ENCODE results near the gene TMEM14C. TPM values are rescaled to one million over a fixed set of nuclear protein-coding genes. Genes with fewer than 3 reads are reported as not detected.

TMEM14C gene
- total RNA-seq, 1 donor from 2014 or later = 56.4 TPM

GRCh38 chr6:10756085-10756484, 33.2 kb downstream of the TMEM14C start:
- intact Hi-C loops (cut with micrococcal nuclease) = no loop called here

DNA sequence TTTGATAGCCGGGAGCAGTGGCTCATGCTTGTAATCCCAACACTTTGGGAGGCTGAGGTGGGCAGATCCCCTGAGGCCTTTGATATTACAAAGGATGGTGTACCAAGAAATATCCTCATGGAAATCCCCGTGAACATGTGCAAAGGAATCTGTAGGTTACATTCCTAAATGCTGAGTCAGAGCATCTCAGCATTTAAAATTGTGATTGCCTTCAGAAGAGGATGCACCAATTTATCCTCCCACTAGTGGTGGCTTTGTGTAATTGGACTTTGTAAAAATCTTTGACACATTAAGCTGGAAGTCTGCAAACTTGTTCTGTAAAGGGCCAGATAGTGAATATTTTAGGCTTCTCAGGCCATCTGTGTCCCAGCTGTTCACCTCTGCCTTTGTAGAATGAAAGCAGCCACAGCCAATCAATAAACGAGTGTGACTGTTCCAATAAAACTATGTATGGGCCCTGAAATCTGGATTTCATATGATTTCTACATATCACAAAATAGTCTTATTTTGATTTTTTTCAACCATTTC, 36.5 kb downstream of the TMEM14C start:
- intact Hi-C loops (cut with micrococcal nuclease) = loop anchor here (1.0 kb wide), 4 partner anchors 12 to 281 kb away; partner anchors contain the start of genes C6orf52, PAK1IP1 and TMEM14B

DNA sequence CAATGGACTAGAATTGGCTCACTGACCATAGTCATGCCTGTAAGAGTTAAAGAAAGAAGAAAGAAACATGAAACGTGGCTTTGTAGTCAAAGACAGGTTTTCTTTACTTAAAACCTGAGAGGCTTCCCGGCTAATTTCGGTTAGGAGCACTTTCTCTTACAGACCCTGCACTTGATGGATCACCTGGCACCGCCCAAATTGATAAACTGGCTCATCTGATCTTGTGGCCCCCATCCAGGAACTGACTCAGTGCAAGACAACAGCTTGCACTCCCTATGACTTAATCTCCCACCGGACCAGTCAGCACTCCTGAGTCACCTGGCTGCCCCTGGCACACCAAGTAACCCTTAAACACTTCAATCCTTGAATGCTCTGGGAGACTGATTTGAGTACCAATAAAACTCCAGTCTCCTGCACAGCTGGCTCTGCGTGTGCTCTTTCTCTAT, 37.0 kb downstream of the TMEM14C start:
- intact Hi-C loops (cut with micrococcal nuclease) = loop anchor here (1.0 kb wide), 4 partner anchors 13 to 282 kb away; partner anchors contain the start of genes C6orf52, PAK1IP1 and TMEM14B

- intact Hi-C loops (cut with micrococcal nuclease) = no loop called here
Observed at GRCh38 chr6:10763006-10763405, 40.1 kb downstream of the TMEM14C start.

DNA sequence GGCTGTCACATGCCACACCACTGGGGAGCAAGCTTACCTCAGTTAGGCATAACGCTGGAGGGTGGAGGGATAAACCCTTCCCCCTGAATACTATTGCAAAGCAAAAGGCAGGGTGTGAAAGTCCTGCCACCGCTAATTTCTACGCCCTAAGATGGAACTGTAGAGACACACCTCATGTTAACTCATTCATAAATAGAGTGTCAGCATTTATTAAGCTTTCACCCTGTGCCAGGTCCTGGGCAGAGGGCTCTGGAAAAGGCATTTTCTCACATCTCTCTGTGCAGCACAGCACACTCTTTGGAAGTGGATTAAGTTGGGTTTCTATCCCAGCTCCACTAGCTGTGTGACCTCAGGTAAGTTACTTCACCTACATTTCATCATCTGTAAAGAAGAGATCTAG, 46.5 kb downstream of the TMEM14C start:
- intact Hi-C loops (cut with micrococcal nuclease) = no loop called here

- intact Hi-C loops (cut with micrococcal nuclease) = no loop called here
Observed at GRCh38 chr6:10771371-10771894, 48.6 kb downstream of the TMEM14C start.

DNA sequence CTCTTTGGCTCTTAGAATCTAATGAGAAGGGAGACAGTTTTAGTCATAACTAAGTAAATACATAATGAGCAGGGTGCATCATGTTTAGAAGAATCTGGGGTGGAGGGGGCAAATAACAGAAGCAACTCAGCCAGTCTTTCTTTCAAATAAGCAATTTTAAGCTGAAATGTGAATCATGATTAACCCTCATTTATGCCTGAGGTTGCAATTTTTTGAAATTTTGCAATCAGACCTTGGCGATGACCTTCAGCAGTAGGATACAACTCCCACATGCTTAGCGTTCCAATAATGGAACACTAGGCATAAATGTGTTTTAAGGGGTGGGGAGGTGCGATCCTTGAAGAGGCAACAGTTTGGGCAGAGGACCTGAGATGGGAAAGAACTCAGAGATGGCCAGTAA, 55.4 kb downstream of the TMEM14C start:
- intact Hi-C loops (cut with micrococcal nuclease) = no loop called here

- intact Hi-C loops (cut with micrococcal nuclease) = no loop called here
Observed at GRCh38 chr6:10779076-10779475, 56.2 kb downstream of the TMEM14C start.

Other genes with a start within 250 kb of the TMEM14C start
- 5.8 and 6.4 TPM in 2 replicates for gene GCNT2, start 201.7 kb upstream of the TMEM14C start, total RNA-seq
- gene C6orf52, start 28.5 kb upstream of the TMEM14C start, total RNA-seq = 1.5 and 2.0 TPM in 2 replicates
- gene PAK1IP1, start 28.1 kb upstream of the TMEM14C start, total RNA-seq = 16.7 and 18.1 TPM in 2 replicates
- gene TMEM14B, start 24.7 kb downstream of the TMEM14C start, total RNA-seq = 86.1 and 89.4 TPM in 2 replicates
- gene MAK, start 115.5 kb downstream of the TMEM14C start, total RNA-seq = 0.17 TPM in 2 replicates
- not detected in 2 replicates for gene GCM2, start 159.0 kb downstream of the TMEM14C start, total RNA-seq
- 0.10 TPM in 1 of 2 replicates, not detected in the other for gene SYCP2L, start 164.0 kb downstream of the TMEM14C start, total RNA-seq